Measurements from ENCODE around the gene ANKRD33. TPM values are rescaled to one million over a fixed set of nuclear protein-coding genes. Genes with fewer than 3 reads are reported as not detected.

Gene ANKRD33
- total and polyA plus RNA-seq, 2 experiments from 2014 or later, result 0.27 to 1.7 TPM

DNA sequence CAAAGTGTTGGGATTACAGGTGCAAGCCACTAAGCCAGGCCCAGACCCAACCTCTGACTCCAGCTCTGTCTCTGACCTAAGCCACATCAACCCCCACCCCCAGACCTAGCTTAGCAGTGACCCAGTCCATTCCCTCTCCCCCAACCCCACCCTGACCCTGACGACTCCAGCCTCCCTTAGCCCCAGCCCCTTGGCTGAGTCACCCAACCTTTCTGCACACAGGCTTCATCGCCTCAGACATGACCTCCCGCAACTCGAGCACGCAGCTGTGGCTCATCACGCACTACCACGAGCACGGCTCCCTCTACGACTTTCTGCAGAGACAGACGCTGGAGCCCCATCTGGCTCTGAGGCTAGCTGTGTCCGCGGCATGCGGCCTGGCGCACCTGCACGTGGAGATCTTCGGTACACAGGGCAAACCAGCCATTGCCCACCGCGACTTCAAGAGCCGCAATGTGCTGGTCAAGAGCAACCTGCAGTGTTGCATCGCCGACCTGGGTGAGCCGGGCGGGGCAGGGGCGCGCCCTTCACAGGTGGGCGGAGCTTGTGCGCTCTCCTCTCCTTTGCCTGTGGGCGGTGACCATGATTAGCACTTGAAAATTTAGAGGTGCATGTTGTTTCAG is 27.2 kb downstream of the ANKRD33 start (continued):
- TF ChIP-seq, protein P1, sequence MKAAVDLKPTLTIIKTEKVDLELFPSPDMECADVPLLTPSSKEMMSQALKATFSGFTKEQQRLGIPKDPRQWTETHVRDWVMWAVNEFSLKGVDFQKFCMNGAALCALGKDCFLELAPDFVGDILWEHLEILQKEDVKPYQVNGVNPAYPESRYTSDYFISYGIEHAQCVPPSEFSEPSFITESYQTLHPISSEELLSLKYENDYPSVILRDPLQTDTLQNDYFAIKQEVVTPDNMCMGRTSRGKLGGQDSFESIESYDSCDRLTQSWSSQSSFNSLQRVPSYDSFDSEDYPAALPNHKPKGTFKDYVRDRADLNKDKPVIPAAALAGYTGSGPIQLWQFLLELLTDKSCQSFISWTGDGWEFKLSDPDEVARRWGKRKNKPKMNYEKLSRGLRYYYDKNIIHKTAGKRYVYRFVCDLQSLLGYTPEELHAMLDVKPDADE (IDR thresholded peaks at IDR 0.05), result no peak
- TF ChIP-seq CREB1 (CRISPR knock-in tag; IDR thresholded peaks at IDR 0.05; ENCODE audit: low read depth) (no peak), POLR2AphosphoS5 (IDR thresholded peaks at IDR 0.05; ENCODE audit: low read depth) (no peak), ZNF331 (CRISPR knock-in tag; IDR thresholded peaks at IDR 0.05; ENCODE audit: low read depth) (no peak), JUNB (IDR thresholded peaks at IDR 0.05; ENCODE audit: unreplicated experiment) (no peak), ZNF114 (CRISPR knock-in tag; IDR thresholded peaks at IDR 0.05) (no peak)
- TF ChIP-seq, protein P2, sequence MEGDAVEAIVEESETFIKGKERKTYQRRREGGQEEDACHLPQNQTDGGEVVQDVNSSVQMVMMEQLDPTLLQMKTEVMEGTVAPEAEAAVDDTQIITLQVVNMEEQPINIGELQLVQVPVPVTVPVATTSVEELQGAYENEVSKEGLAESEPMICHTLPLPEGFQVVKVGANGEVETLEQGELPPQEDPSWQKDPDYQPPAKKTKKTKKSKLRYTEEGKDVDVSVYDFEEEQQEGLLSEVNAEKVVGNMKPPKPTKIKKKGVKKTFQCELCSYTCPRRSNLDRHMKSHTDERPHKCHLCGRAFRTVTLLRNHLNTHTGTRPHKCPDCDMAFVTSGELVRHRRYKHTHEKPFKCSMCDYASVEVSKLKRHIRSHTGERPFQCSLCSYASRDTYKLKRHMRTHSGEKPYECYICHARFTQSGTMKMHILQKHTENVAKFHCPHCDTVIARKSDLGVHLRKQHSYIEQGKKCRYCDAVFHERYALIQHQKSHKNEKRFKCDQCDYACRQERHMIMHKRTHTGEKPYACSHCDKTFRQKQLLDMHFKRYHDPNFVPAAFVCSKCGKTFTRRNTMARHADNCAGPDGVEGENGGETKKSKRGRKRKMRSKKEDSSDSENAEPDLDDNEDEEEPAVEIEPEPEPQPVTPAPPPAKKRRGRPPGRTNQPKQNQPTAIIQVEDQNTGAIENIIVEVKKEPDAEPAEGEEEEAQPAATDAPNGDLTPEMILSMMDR (conservative IDR thresholded peaks at IDR 0.05; ENCODE audit: low read depth in 2 of 2), result no peak
- TF ChIP-seq, protein P3, sequence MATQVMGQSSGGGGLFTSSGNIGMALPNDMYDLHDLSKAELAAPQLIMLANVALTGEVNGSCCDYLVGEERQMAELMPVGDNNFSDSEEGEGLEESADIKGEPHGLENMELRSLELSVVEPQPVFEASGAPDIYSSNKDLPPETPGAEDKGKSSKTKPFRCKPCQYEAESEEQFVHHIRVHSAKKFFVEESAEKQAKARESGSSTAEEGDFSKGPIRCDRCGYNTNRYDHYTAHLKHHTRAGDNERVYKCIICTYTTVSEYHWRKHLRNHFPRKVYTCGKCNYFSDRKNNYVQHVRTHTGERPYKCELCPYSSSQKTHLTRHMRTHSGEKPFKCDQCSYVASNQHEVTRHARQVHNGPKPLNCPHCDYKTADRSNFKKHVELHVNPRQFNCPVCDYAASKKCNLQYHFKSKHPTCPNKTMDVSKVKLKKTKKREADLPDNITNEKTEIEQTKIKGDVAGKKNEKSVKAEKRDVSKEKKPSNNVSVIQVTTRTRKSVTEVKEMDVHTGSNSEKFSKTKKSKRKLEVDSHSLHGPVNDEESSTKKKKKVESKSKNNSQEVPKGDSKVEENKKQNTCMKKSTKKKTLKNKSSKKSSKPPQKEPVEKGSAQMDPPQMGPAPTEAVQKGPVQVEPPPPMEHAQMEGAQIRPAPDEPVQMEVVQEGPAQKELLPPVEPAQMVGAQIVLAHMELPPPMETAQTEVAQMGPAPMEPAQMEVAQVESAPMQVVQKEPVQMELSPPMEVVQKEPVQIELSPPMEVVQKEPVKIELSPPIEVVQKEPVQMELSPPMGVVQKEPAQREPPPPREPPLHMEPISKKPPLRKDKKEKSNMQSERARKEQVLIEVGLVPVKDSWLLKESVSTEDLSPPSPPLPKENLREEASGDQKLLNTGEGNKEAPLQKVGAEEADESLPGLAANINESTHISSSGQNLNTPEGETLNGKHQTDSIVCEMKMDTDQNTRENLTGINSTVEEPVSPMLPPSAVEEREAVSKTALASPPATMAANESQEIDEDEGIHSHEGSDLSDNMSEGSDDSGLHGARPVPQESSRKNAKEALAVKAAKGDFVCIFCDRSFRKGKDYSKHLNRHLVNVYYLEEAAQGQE (IDR thresholded peaks at IDR 0.05; ENCODE audit: unreplicated experiment), result no peak

DNA sequence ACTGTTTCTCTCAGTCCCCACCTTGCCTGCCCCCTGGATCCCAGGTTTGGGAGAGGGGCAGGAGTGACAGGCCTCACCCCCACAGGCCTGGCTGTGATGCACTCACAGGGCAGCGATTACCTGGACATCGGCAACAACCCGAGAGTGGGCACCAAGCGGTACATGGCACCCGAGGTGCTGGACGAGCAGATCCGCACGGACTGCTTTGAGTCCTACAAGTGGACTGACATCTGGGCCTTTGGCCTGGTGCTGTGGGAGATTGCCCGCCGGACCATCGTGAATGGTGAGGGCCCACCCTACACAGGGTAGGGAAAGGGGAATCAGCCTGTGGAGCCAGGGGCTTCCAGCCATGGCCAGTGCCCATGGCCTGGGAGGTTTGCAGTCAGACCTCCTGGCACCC is 28.0 kb downstream of the ANKRD33 start:
- Histone ChIP-seq H3K4me3 (no peak overlapping the region), H3K27ac (ENCODE audit: low read depth) (no peak overlapping the region), H3K36me3 (ENCODE audit: insufficient read depth) (no peaks in the 10 kb centered on the region), H3K27me3 (ENCODE audit: insufficient read depth) (peaks cover 4% of the 10 kb centered on the region; the same call in 1 of the 2 replicates), H3K4me1 (ENCODE audit: insufficient read depth) (peaks cover under 1% of the 10 kb centered on the region; the same call in 1 of the 2 replicates), H3K9me2 (ENCODE audit: insufficient read depth) (no peaks in the 10 kb centered on the region), H3F3A (replicated peaks; ENCODE audit: low read depth) (no peaks in the 10 kb centered on the region), H2AFZ (no peak overlapping the region), H3K4me2 (no peak overlapping the region), H4K20me1 (replicated peaks; ENCODE audit: insufficient read depth) (no peaks in the 10 kb centered on the region), H3K79me2 (replicated peaks; ENCODE audit: insufficient read depth) (no peaks in the 10 kb centered on the region)
- no peak overlapping the region for H3K4me3 Mint-ChIP-seq
- ATAC-seq, result no peak
- no peaks in the 10 kb centered on the region for H3K36me3 Mint-ChIP-seq (ENCODE audit: low read depth)
- peaks cover 3% of the 10 kb centered on the region; the same call in 1 of the 3 replicates for H3K9me3 Mint-ChIP-seq
- no peak overlapping the region for H3K27ac Mint-ChIP-seq
- DNase-seq (ENCODE audit: low spot score), result no peak
- peaks cover 29% of the 10 kb centered on the region for H3K4me1 Mint-ChIP-seq
- H3K27me3 Mint-ChIP-seq (ENCODE audit: insufficient read depth, low read depth, poor library complexity), result peaks cover 20% of the 10 kb centered on the region
- TF ChIP-seq STAT1 (IDR thresholded peaks at IDR 0.05; ENCODE audit: unreplicated experiment) (no peak), ZNF331 (CRISPR knock-in tag; IDR thresholded peaks at IDR 0.05; ENCODE audit: low read depth) (no peak), POLR2AphosphoS5 (IDR thresholded peaks at IDR 0.05; ENCODE audit: low read depth) (no peak), NANOG (IDR thresholded peaks at IDR 0.05; ENCODE audit: borderline replicate concordance) (no peak), EZH2 (IDR thresholded peaks at IDR 0.05; ENCODE audit: low read depth, unreplicated experiment) (no peak), EZH2phosphoT487 (IDR thresholded peaks at IDR 0.05; ENCODE audit: unreplicated experiment) (no peak)
- TF ChIP-seq, protein P2 (conservative IDR thresholded peaks at IDR 0.05; ENCODE audit: low read depth in 2 of 2), result no peak
